ENCODE data around the gene NFATC2.
"Not testable (repeated sequence)": the region's sequence is repeated elsewhere in the genome, so short reads cannot be mapped to it uniquely, and the experiment has no call there.

DNA sequence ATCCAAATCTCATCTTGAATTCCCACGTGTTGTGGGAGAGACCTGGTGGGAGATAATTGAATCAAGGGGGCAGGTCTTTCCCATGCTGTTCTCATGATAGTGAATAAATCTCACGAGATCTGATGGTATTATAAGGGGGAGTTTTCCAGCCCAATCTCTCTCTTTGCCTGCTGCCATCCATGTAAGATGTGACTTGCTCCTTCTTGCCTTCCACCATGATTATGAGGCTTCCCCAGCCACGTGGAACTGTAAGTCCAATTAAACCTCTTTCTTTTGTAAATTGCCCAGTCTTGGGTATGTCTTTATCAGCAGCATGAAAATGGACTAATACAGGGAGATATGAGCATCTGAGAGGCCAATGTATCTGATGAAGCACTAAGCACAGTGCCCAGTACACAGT is 26.0 kb upstream of the NFATC2 start:
- TF ChIP-seq RFX5 (IDR thresholded peaks at IDR 0.05; ENCODE audit: low read length); RCOR1 (IDR thresholded peaks at IDR 0.05; ENCODE audit: low read length); CHD2 (IDR thresholded peaks at IDR 0.05; ENCODE audit: low read length, partially characterized antibody); EP300 (IDR thresholded peaks at IDR 0.05; ENCODE audit: borderline replicate concordance in 1 of 2, low read depth in 1 of 2, low read length in 1 of 2); POLR2AphosphoS5 (IDR thresholded peaks at IDR 0.05; ENCODE audit: low read depth, low read length); GABPA (IDR thresholded peaks at IDR 0.05; ENCODE audit: low read depth); JUND (IDR thresholded peaks at IDR 0.05); FOSL2 (IDR thresholded peaks at IDR 0.05; ENCODE audit: borderline replicate concordance, low read depth); EZH2phosphoT487 (IDR thresholded peaks at IDR 0.05; ENCODE audit: borderline replicate concordance, low read depth): not testable (repeated sequence)
- TF ChIP-seq, protein P1, sequence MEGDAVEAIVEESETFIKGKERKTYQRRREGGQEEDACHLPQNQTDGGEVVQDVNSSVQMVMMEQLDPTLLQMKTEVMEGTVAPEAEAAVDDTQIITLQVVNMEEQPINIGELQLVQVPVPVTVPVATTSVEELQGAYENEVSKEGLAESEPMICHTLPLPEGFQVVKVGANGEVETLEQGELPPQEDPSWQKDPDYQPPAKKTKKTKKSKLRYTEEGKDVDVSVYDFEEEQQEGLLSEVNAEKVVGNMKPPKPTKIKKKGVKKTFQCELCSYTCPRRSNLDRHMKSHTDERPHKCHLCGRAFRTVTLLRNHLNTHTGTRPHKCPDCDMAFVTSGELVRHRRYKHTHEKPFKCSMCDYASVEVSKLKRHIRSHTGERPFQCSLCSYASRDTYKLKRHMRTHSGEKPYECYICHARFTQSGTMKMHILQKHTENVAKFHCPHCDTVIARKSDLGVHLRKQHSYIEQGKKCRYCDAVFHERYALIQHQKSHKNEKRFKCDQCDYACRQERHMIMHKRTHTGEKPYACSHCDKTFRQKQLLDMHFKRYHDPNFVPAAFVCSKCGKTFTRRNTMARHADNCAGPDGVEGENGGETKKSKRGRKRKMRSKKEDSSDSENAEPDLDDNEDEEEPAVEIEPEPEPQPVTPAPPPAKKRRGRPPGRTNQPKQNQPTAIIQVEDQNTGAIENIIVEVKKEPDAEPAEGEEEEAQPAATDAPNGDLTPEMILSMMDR (IDR thresholded peaks at IDR 0.05), result not testable (repeated sequence)
- TF ChIP-seq, protein P2, sequence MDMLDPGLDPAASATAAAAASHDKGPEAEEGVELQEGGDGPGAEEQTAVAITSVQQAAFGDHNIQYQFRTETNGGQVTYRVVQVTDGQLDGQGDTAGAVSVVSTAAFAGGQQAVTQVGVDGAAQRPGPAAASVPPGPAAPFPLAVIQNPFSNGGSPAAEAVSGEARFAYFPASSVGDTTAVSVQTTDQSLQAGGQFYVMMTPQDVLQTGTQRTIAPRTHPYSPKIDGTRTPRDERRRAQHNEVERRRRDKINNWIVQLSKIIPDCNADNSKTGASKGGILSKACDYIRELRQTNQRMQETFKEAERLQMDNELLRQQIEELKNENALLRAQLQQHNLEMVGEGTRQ (IDR thresholded peaks at IDR 0.05; ENCODE audit: borderline replicate concordance, low read depth, low read length), result not testable (repeated sequence)
